ENCODE results near the gene EYA2. TPM values are rescaled to one million over a fixed set of nuclear protein-coding genes. Genes with fewer than 3 reads are reported as not detected.

Gene EYA2
- total and polyA plus RNA-seq, 2 donors (not counting 3 experiments of a cell fraction or from before 2014, with no cell fraction given) = not detected

DNA sequence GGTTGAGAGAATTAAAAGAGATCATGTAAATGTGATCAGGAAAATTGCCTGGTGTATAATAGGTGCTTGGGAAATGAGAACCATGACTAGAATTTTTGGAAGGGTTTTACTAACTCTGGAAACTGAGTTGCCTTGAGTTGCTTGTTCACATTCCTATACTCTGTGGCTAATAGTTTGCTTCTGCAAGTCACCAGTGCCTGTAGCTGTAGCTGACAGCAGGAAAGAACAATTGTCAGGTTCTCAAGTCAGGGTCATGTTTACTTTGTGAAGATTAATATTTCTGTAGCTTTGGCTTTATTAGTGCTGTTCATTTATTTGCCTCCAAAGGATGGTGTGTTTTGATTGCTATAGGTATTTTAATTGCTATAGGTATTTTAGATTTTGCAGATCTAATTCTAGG lies 86.5 kb downstream of the EYA2 start:
- Histone ChIP-seq H3K9ac (replicated peaks; ENCODE audit: extremely low read depth, insufficient read depth, low read length) (no peak overlapping the region), H3K9me3 (replicated peaks; ENCODE audit: control insufficient read depth, insufficient read depth, low read length) (no peaks in the 10 kb centered on the region), H4K20me1 (replicated peaks; ENCODE audit: control insufficient read depth, extremely low read depth, insufficient read depth, low read length) (no peaks in the 10 kb centered on the region), H3K4me3 (replicated peaks in 1 of 3; ENCODE audit: insufficient read depth in 1 of 3, low read depth in 1 of 3, low read length in 3 of 3) (no peak overlapping the region), H3K27me3 (ENCODE audit: control insufficient read depth in 2 of 2, insufficient read depth in 2 of 2, low read length in 2 of 2) (no peaks in the 10 kb centered on the region), H3K9me1 (replicated peaks; ENCODE audit: control insufficient read depth, extremely low read depth, insufficient read depth, low read length) (no peaks in the 10 kb centered on the region), H3K36me3 (ENCODE audit: control insufficient read depth in 2 of 2, extremely low read depth in 1 of 2, insufficient read depth in 2 of 2, low read length in 2 of 2) (no peaks in the 10 kb centered on the region), H3K4me2 (ENCODE audit: insufficient read depth, low read length) (no peak overlapping the region), H3K79me2 (ENCODE audit: control insufficient read depth, insufficient read depth, low read length) (no peaks in the 10 kb centered on the region), H3K4me1 (ENCODE audit: control insufficient read depth, extremely low read depth, insufficient read depth, low read length) (no peaks in the 10 kb centered on the region), H3K27ac (ENCODE audit: insufficient read depth, low read depth, low read length) (no peak overlapping the region), H2AFZ (ENCODE audit: low read depth, low read length) (no peak overlapping the region)
- dilution Hi-C loops (cut with MboI; ENCODE audit: extremely low pct_ligation_motif_present, low sequenced_read_pairs) (no loop called here), intact Hi-C loops (cut with micrococcal nuclease) (no loop called here)
- ChIA-PET POLR2A (no interaction called here), CTCF (no interaction called here)
- TF ChIP-seq FOS (IDR thresholded peaks at IDR 0.05; ENCODE audit: borderline replicate concordance, insufficient read depth, low read length) (no peak), CTCF (IDR thresholded peaks at IDR 0.05; ENCODE audit: extremely low read depth in 1 of 2, insufficient read depth in 1 of 2, low read depth in 1 of 2, low read length in 2 of 2) (no peak), GATA2 (IDR thresholded peaks at IDR 0.05; ENCODE audit: insufficient read depth, insufficient read length, low read depth, low read length) (no peak), JUN (IDR thresholded peaks at IDR 0.05; ENCODE audit: borderline replicate concordance, insufficient read depth, insufficient read length, low read depth) (no peak), POLR2AphosphoS5 (IDR thresholded peaks at IDR 0.05; ENCODE audit: insufficient read depth, low read depth, low read length) (no peak), POLR2A (IDR thresholded peaks at IDR 0.05; ENCODE audit: low read depth, low read length) (no peak), EZH2 (IDR thresholded peaks at IDR 0.05; ENCODE audit: borderline replicate concordance, low read depth, low read length, severe bottlenecking) (no peak), MYC (IDR thresholded peaks at IDR 0.05; ENCODE audit: low read depth, low read length) (no peak)
- TF ChIP-seq, protein P1, sequence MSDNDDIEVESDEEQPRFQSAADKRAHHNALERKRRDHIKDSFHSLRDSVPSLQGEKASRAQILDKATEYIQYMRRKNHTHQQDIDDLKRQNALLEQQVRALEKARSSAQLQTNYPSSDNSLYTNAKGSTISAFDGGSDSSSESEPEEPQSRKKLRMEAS (IDR thresholded peaks at IDR 0.05; ENCODE audit: insufficient read depth, insufficient read length) = no peak
- FAIRE-seq = no peak
- no TSS peak for BruUV-seq (replicated peaks)
- DNase-seq (ENCODE audit: low read depth, low spot score) = no peak

Measured in endothelial cell of umbilical vein (primary cell).